Skeletal muscle tissue (tissue), 4 donors: Measurements from ENCODE around the gene KCNA5. TPM values are rescaled to one million over a fixed set of nuclear protein-coding genes. Genes with fewer than 3 reads are reported as not detected.

Source experiments
- H3K27ac ChIP-seq: one replicate; pipeline ENCODE4 v1.7.0; 2013; ENCODE audit warnings: mild to moderate bottlenecking, low read depth, low read length, inconsistent platforms
- H3K27me3 ChIP-seq, 3 donors: one replicate each; pipeline ENCODE4 v1.7.0; 2013; ENCODE audit warnings: low read length in 3 of 3; ENCODE audit not compliant: control insufficient read depth in 3 of 3, insufficient read depth in 3 of 3
- H3K36me3 ChIP-seq, 3 donors: one replicate each; pipeline ENCODE4 v1.7.0; 2013; ENCODE audit warnings: low read length in 3 of 3; ENCODE audit not compliant: control insufficient read depth in 3 of 3, insufficient read depth in 3 of 3
- H3K4me1 ChIP-seq, 3 donors: one replicate each; pipeline ENCODE4 v1.7.0; 2013; ENCODE audit warnings: low read length in 3 of 3, mild to moderate bottlenecking in 3 of 3; ENCODE audit not compliant: control insufficient read depth in 3 of 3, insufficient read depth in 3 of 3
- H3K4me3 ChIP-seq, 3 donors: one replicate each; pipeline ENCODE4 v1.7.0; 2013; ENCODE audit warnings: low read length in 3 of 3
- H3K9ac ChIP-seq, 3 donors: one replicate each; pipeline ENCODE4 v1.7.0; 2013; ENCODE audit warnings: low read length in 3 of 3, mild to moderate bottlenecking in 3 of 3, moderate library complexity in 2 of 3, low read depth in 1 of 3
- H3K9me3 ChIP-seq, 3 donors: one replicate each; pipeline ENCODE4 v1.7.0; 2013; ENCODE audit warnings: low read length in 3 of 3; ENCODE audit not compliant: control insufficient read depth in 3 of 3
- total RNA-seq: library from RNA; depleted of rRNA; stranded (reverse); fragments of >200 nt; gene quantifications from one replicate; pipeline ENCODE4 v1.2.3, GENCODE V29; 2014
- donor health status: Osteomylitis.

The KCNA5 gene
- total RNA-seq, result 3.7 TPM

GRCh38 chr12:5043589-5044419, at the start of gene KCNA5:
KCNA5 (plus strand) TSS chr12:5043879; CDS start chr12:5044148, 269 bp downstream.
- peaks cover 0 to 4% (median 2%) of the 10 kb centered on the region in 3 donors for H3K4me1 ChIP-seq
- H3K4me3 ChIP-seq, result no peak within 1 kb of the TSS
- H3K36me3 ChIP-seq, result no peaks in the 10 kb centered on the region
- peaks cover 31 to 60% (median 58%) of the 10 kb centered on the region in 3 donors for H3K27me3 ChIP-seq
- H3K9me3 ChIP-seq, result no peaks in the 10 kb centered on the region
- peak within 1 kb of the TSS in 1 of 3 donors; percentile 45 for H3K9ac ChIP-seq
- no peak within 1 kb of the TSS for H3K27ac ChIP-seq

- peaks cover 3 to 11% (median 5%) of the 10 kb centered on the region in 3 donors for H3K27me3 ChIP-seq
- H3K9ac ChIP-seq, result no peak overlapping the region
- H3K4me3 ChIP-seq, result no peak overlapping the region
- H3K4me1 ChIP-seq, result peaks cover 8 to 27% (median 21%) of the 10 kb centered on the region in 3 donors
- H3K36me3 ChIP-seq, result no peaks in the 10 kb centered on the region
- H3K9me3 ChIP-seq, result no peaks in the 10 kb centered on the region
- no peak overlapping the region for H3K27ac ChIP-seq
Observed at GRCh38 chr12:4994622-4995021, 49.1 kb upstream of the KCNA5 start.

GRCh38 chr12:4996714-4997113, 47.0 kb upstream of the KCNA5 start:
- peaks cover 0 to 16% (median 3%) of the 10 kb centered on the region in 3 donors for H3K27me3 ChIP-seq
- H3K9me3 ChIP-seq, result no peaks in the 10 kb centered on the region
- H3K36me3 ChIP-seq, result no peaks in the 10 kb centered on the region
- H3K4me3 ChIP-seq, result no peak overlapping the region
- H3K4me1 ChIP-seq, result peaks cover 8 to 37% (median 21%) of the 10 kb centered on the region in 3 donors
- H3K9ac ChIP-seq, result no peak overlapping the region
- H3K27ac ChIP-seq, result no peak overlapping the region

DNA sequence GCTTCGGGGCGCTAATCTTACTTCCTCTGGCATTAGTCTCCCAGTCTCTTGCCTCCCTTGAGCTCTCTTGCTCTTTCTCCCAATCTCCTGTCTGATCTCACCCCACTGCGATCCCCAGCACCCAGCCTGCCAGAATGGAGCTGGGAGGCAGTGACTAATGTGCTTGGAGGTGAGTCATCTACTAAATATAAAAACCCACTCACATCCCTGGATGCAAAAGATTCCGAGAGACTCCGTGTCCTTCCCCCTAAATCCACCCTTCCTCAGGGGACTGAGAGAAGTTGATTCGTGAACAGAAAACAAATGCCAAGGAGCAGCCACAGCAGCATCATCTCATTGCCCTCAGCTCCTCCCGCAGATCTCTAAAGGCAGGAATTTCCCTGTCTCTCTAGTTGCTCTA, 45.7 kb upstream of the KCNA5 start:
- Histone ChIP-seq H3K9ac (peak overlapping the region in 2 of 3 donors; percentile 15 to 70), H3K27me3 (peaks cover 0 to 16% (median 3%) of the 10 kb centered on the region in 3 donors), H3K27ac (peak overlapping the region; percentile 81), H3K9me3 (no peaks in the 10 kb centered on the region), H3K36me3 (no peaks in the 10 kb centered on the region), H3K4me3 (peak overlapping the region in 1 of 3 donors; percentile 22), H3K4me1 (peaks cover 8 to 33% (median 21%) of the 10 kb centered on the region in 3 donors)

DNA sequence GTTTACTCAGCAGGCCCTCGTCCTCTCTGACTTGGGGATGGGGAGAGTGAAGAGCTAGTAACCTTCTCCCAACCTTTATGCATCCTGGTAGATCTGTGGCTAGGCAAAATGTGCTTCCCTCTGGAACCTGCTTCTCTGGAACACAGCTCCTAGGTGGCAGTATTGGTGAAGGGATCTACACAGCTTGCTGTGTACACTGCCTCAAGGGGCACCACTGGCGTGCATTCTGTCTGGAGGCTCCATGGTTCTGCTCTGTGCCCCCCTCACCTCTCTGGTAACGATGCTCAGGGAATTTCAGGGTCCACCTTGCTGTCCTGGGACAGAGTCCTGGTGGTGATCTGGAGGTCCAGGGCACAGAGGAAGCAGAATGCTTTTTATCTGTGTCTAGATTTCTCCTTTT, 43.5 kb upstream of the KCNA5 start:
- no peak overlapping the region for H3K4me3 ChIP-seq
- no peaks in the 10 kb centered on the region for H3K9me3 ChIP-seq
- peaks cover 8 to 28% (median 21%) of the 10 kb centered on the region in 3 donors for H3K4me1 ChIP-seq
- H3K27ac ChIP-seq, result no peak overlapping the region
- H3K27me3 ChIP-seq, result peaks cover 0 to 5% (median 0%) of the 10 kb centered on the region in 3 donors
- H3K36me3 ChIP-seq, result no peaks in the 10 kb centered on the region
- H3K9ac ChIP-seq, result no peak overlapping the region

DNA sequence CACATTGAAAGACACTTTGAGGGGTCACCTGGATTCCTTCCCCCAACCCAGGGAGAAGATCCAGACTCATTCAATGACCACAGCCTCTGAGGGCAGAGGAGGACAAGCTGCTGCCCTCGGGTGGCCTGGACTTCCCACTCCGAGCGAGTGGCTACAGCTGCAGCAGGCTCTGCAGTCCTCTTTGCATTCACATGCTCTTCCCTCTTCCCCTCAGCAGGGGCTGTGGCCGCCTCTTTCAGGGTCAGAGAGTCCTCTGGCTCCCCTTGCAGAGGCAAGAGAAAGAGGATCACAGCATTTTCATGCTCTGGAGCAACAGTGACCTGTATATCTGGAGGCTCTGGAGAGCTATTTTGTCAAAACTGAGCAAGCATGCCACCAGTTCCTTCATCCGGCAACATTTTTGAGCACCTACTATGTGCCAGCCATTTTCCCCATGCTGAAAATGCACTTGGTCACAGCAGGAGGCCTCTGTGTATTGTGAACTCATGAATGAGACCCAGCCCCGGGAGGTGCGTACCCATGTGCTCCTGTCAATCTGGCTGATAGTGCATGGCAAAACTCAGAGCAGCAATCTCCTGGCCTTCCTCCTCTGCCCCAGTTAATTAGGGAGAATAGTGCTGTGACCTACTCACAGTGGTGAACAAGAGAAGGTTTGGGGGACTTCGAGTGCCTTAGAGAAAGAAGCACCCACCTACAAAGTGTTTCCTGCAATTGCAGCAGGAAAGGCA, 42.9 kb upstream of the KCNA5 start:
- Histone ChIP-seq H3K9me3 (no peaks in the 10 kb centered on the region), H3K4me3 (no peak overlapping the region), H3K36me3 (no peaks in the 10 kb centered on the region), H3K4me1 (peaks cover 8 to 28% (median 21%) of the 10 kb centered on the region in 3 donors), H3K9ac (no peak overlapping the region), H3K27ac (no peak overlapping the region), H3K27me3 (peaks cover 0 to 5% (median 0%) of the 10 kb centered on the region in 3 donors)

GRCh38 chr12:5003025-5003666, 40.5 kb upstream of the KCNA5 start:
- Histone ChIP-seq H3K9me3 (no peaks in the 10 kb centered on the region), H3K27ac (no peak overlapping the region), H3K4me3 (no peak overlapping the region), H3K9ac (no peak overlapping the region), H3K4me1 (peaks cover under 1 to 15% (median 3%) of the 10 kb centered on the region in 3 donors), H3K36me3 (no peaks in the 10 kb centered on the region), H3K27me3 (peaks cover 0 to 5% (median 0%) of the 10 kb centered on the region in 3 donors)

DNA sequence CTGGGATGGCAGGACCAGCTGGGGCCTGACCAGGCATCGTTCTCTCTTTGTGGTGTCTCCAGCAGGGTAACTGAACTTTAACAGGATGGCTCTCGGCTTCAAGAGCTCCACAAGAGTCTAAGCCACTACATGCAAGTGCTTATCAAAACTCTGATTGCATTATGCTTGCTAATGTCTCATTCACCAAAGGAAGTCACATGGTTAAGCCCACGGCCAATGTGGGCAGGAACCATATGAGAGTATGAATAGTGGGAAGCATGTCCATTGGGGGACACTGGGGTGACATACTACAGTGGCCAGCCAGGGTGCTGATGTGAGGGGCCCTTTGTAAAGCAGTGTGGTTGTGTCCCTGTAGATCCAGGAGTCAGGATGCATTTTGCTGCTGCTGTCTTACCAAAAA, 35.0 kb upstream of the KCNA5 start:
- no peaks in the 10 kb centered on the region for H3K27me3 ChIP-seq
- H3K4me3 ChIP-seq, result no peak overlapping the region
- H3K9ac ChIP-seq, result no peak overlapping the region
- H3K27ac ChIP-seq, result no peak overlapping the region
- no peaks in the 10 kb centered on the region for H3K36me3 ChIP-seq
- H3K4me1 ChIP-seq, result peaks cover 31 to 38% (median 38%) of the 10 kb centered on the region in 3 donors
- no peaks in the 10 kb centered on the region for H3K9me3 ChIP-seq

- Histone ChIP-seq H3K4me1 (peaks cover 31 to 38% (median 38%) of the 10 kb centered on the region in 3 donors), H3K4me3 (no peak overlapping the region), H3K27ac (peak overlapping the region; percentile 42), H3K36me3 (no peaks in the 10 kb centered on the region), H3K9me3 (no peaks in the 10 kb centered on the region), H3K27me3 (no peaks in the 10 kb centered on the region), H3K9ac (no peak overlapping the region)
Observed at GRCh38 chr12:5010151-5010550, 33.5 kb upstream of the KCNA5 start.
